AG09319 (cell line): ENCODE data around the gene LSAMP.

Experiments
- DNase-seq: peaks from one replicate; pipeline ENCODE4 v3.0.0-alpha.2; 2010; ENCODE audit warnings: low read depth; ENCODE audit errors: extremely low read depth
- TF ChIP-seq, protein P1 (sequence below): IDR thresholded peaks from 2 replicates; pipeline ENCODE4 v1.5.1; 2011; ENCODE audit warnings: low read depth, mild to moderate bottlenecking, inconsistent platforms, low read length, moderate library complexity

LSAMP gene

DNA sequence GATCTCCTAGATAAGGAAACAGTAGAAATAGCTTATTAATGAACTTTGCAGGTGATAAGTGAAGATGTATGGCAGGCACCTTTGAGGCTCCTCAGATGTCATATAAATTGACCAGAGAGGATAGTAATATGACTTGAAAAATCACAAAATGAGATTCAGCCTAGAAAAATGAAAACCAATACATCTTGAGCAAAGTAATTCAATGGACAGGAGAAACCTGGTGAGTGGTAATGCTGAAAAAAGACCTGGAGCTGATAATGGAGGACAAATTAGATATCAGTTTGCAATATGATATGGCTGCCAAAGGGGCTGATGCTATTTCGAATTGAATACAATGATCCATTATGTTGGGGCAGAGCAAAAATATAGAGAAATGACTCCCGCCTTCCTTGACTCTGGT is 103.9 kb downstream of the LSAMP start:
- TF ChIP-seq, protein P1, sequence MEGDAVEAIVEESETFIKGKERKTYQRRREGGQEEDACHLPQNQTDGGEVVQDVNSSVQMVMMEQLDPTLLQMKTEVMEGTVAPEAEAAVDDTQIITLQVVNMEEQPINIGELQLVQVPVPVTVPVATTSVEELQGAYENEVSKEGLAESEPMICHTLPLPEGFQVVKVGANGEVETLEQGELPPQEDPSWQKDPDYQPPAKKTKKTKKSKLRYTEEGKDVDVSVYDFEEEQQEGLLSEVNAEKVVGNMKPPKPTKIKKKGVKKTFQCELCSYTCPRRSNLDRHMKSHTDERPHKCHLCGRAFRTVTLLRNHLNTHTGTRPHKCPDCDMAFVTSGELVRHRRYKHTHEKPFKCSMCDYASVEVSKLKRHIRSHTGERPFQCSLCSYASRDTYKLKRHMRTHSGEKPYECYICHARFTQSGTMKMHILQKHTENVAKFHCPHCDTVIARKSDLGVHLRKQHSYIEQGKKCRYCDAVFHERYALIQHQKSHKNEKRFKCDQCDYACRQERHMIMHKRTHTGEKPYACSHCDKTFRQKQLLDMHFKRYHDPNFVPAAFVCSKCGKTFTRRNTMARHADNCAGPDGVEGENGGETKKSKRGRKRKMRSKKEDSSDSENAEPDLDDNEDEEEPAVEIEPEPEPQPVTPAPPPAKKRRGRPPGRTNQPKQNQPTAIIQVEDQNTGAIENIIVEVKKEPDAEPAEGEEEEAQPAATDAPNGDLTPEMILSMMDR = no peak
- DNase-seq = no peak

DNA sequence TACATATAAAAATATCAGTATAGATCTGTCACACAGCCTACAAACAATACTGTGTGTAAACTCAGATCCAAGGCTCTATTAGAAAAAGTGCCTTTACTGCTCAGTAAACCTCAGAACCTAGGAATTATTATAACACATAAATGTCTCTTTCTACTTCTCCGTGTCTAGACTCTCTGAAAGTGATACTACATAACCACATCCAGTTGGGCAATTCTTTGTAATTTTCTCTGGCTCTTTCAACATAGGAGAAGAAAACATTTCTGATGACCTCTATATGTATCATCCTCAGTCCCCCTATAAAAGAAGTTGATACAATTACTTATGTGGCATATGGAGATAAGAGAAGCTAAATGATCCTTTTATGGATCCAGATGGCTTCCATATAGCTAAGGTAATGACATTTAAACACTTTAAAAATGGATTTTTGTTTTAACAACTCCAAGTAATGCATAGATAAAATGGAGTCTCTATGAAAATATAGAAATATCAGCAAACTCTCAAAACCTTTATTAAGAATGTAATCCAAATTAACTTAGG is 104.5 kb downstream of the LSAMP start:
- DNase-seq = no peak
- TF ChIP-seq, protein P1 = no peak

DNA sequence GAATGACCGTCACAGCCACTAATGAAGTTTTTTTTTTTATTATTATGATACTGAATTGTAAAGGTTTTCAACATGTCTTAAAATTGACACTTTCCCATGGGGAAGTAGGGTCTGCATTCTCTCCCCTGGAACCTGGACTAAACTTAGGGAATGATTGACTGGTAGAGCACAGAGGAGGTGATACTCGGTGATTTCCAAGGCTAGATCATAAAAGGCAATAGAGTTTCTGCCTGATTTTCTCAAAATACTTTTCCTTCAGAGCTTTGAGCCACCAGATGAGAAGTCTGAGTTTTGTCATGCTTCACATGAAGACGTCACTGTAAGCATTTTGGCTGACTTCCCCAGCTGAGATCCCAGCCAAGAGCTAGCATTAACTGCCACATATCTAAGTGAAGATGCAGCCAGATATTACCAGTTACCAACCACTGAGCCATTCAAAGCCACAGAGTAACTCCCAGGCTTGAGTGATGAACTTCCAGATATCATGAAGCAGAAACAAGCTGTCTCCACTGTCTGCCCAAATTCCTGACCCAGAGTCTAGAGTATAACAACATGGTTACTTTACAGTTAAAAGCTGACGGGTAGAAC is 105.8 kb downstream of the LSAMP start:
- TF ChIP-seq, protein P1 = no peak
- no peak for DNase-seq

DNA sequence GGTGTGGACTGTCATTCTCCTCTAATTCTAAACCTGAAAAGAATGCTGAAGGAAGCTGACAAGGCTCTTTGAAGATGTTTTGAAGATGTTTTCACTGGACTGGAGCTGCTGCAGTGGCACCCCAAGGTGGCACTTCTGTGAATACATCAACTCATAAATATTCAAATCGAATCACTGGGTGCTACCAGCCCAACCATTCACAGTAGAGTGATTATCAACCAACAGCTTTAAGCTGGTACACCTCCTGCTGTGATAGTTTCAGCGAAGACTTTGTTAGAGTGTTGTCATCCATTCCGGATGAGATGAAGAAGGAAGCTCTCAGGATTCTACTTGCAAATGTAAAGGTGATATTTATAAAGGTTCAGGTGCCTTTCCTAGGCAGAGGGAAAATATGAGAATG is 106.6 kb downstream of the LSAMP start:
- TF ChIP-seq, protein P1 = no peak
- DNase-seq = no peak

GRCh38 chr3:116337229-116337628 is 108.1 kb downstream of the LSAMP start:
- no peak for DNase-seq
- TF ChIP-seq, protein P1 = peak; percentile 9; the same call in 1 of the 2 replicates

DNA sequence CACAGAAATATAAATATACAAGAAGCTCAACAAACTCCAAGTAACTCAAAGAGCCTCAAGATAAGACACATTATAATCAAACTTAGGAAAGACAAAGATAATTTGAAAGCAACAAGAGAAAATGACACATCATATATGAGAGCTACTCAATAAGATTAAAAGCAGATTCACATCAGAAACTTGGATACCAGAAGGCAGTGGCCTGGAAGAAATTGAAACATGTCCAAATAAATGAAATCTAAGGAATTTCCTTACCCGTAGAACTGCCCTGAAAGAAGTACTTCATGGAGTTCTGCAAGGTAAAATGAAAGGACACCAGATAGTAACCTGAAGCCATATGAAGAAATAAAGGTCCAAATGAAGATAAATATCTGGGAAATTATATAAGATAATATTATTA is 113.9 kb downstream of the LSAMP start:
- TF ChIP-seq, protein P1 = no peak
- no peak for DNase-seq

GRCh38 chr3:116322750-116323375 is 122.4 kb downstream of the LSAMP start:
- DNase-seq = no peak
- TF ChIP-seq, protein P1 = no peak
